Heart left ventricle (tissue), 16 donors: ENCODE data around the gene RAB22A. TPM values are rescaled to one million over a fixed set of nuclear protein-coding genes. Genes with fewer than 3 reads are reported as not detected.

Experiments used
- ATAC-seq, 4 donors: fragments of 200-7000 bp; cut with Tn5 transposase; one replicate each; pipeline ENCODE4 v1.9.1; 2020 to 2022; ENCODE audit warnings: moderate library complexity in 4 of 4, mild to moderate bottlenecking in 3 of 4, moderate number of reproducible peaks in 1 of 4
- DNase-seq, 5 donors: peaks; one replicate each; pipeline ENCODE4 v3.0.0-alpha.2; 2020
- H3K27ac ChIP-seq, 12 donors: fragments of 200-600 bp; sonication (generic) in 4 of 12; one replicate each; pipeline versions ENCODE4 v1.5.0 to v1.8.0; 2016 to 2022; ENCODE audit warnings: mild to moderate bottlenecking in 2 of 12
- H3K27me3 ChIP-seq, 9 donors: fragments of 200-600 bp; sonication (generic) in 2 of 9; one replicate each; pipeline versions ENCODE4 v1.5.1 to v1.8.0; 2016 to 2022; ENCODE audit warnings: mild to moderate bottlenecking in 3 of 9
- H3K36me3 ChIP-seq, 9 donors: fragments of 200-600 bp; sonication (generic) in 2 of 9; one replicate each; pipeline versions ENCODE4 v1.5.0 to v1.8.0; 2018 to 2022; ENCODE audit warnings: mild to moderate bottlenecking in 2 of 9
- H3K4me1 ChIP-seq, 12 donors: fragments of 200-600 bp; sonication (generic) in 4 of 12; one replicate each; pipeline versions ENCODE4 v1.5.0 to v1.8.0; 2016 to 2022; ENCODE audit warnings: mild to moderate bottlenecking in 3 of 12
- H3K4me3 ChIP-seq, 12 donors: fragments of 200-600 bp; sonication (generic) in 4 of 12; one replicate each; pipeline versions ENCODE4 v1.5.0 to v1.8.0; 2017 to 2022; ENCODE audit warnings: mild to moderate bottlenecking in 9 of 12, moderate library complexity in 4 of 12
- H3K9me3 ChIP-seq, 12 donors: fragments of 200-600 bp; sonication (generic) in 4 of 12; one replicate each; pipeline versions ENCODE4 v1.5.0 to v1.8.0; 2016 to 2022; ENCODE audit warnings: mild to moderate bottlenecking in 1 of 12
- POLR2A ChIP-seq, 2 donors: fragments of 450-650 bp; IDR thresholded peaks; one replicate each; pipeline ENCODE4 v1.6.1; 2017; ENCODE audit warnings: antibody characterized with exemption in 2 of 2, mild to moderate bottlenecking in 2 of 2, moderate library complexity in 2 of 2
- WGBS, 4 donors: extraction: QIAGEN DNeasy Blood & Tissue Kit in 2 of 4; methylation state at CpG; one replicate each; pipeline versions ENCODE4 v1.1.5 to v1.1.7; 2013 to 2018; 5-methylcytosine and 5-hydroxymethylcytosine counted together
- intact Hi-C, 10 donors: fragments of 100-400 bp; cut with DNase I; formaldehyde crosslinking; loops; one replicate each; pipeline versions ENCODE4 v1.11.1 to v1.14.2; 2022
- polyA plus RNA-seq, 2 donors: library from polyadenylated mRNA; stranded (reverse); fragments of 200-250 nt; gene quantifications; one replicate each; pipeline ENCODE4 v1.2.3, GENCODE V29; 2013
- total RNA-seq, 9 donors: library from RNA; depleted of rRNA in 2 of 9; stranded (reverse); fragments of >200 nt in 2 of 9; fragmentation: NEBNext Ultra II Directional in 3 of 9; extraction: Animal tissue kit (Norgen Biotek cat#: 25700) in 3 of 9; gene quantifications; one replicate each; pipeline versions ENCODE4 v1.1.0 to v1.2.4, GENCODE V29; 2016 to 2023
- TF ChIP-seq, protein P1 (sequence below), 12 donors: fragments of 200-600 bp; sonication (generic) in 4 of 12; IDR thresholded peaks; one replicate each; pipeline versions ENCODE4 v1.5.0 to v1.8.0; 2018 to 2022; ENCODE audit warnings: antibody characterized with exemption in 12 of 12, mild to moderate bottlenecking in 5 of 12
- donor health status: ischemic (EF 13 %, LVEDD 7.1; RV severe dilation, severe dysfunction).
- donor health status: healthy with polysubstance abuse.
- donor health status: DM: no; HTN: yes; CAD: no.
- donor health status: DM: no; HTN: no; CAD: no.
- donor health status: ischemic (EF 25% LVEDD 6.9; RV normal size, moderate dysfunction).
- donor health status: ischemic (EF 25% LVEDD 5.7; RV mildly dilated, moderate dysfunction).
- donor health status: healthy.
- donor health status: DM: yes; HTN: yes; CAD: no.
- donor health status: ischemic (EF 35%, LVEDD 5.7; RV mildly dilated, moderate dysfunction).
- donor health status: nonischemic (EF 11% LVEDD 7.7; RV severe dilation, severe dysfunction).
- donor health status: DM: yes; HTN: yes; CAD: no.
- donor health status: PGD.
- donor health status: ischemic (EF 29% LVEDD 5.4; RV normal size, mild dysfunction).
- donor health status: nonischemic (EF 23%, LVEDD 6.1; RV moderate dilation, normal function).

The RAB22A gene
- total and polyA plus RNA-seq, 11 donors, result 3.0 to 9.7 (median 6.4) TPM

DNA sequence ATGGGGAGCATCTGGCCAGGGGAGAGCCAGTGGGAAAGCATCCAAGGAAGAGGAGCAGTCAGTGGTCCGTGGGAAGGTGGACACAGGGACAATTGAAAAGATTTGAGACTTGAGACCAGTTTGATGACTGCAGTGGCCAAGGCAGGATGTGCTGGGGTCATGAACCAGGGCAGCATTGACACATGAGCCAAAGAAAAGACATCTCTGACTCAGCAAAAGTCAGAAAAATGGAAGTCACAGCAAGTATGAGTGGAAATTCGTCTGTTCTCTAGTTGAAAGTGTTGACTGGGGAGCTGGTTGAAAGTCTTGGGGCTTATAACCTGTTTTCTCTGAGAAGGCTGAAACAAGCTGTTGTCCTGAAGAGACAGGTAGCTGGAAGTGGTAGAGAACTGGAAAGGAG is 31.3 kb downstream of the RAB22A start:
- H3K27ac ChIP-seq, result no peak overlapping the region
- no peaks in the 10 kb centered on the region for H3K27me3 ChIP-seq
- no peak overlapping the region for H3K4me3 ChIP-seq
- 67 to 80% (median 71%) methylated on average over 2 of the region's 2 CpGs for WGBS, 4 donors
- no peak for DNase-seq
- peaks cover 0 to 19% (median 0%) of the 10 kb centered on the region in 12 donors for H3K4me1 ChIP-seq
- H3K36me3 ChIP-seq, result peaks cover 0 to 26% (median 18%) of the 10 kb centered on the region in 9 donors
- H3K9me3 ChIP-seq, result no peaks in the 10 kb centered on the region
- TF ChIP-seq, protein P1, sequence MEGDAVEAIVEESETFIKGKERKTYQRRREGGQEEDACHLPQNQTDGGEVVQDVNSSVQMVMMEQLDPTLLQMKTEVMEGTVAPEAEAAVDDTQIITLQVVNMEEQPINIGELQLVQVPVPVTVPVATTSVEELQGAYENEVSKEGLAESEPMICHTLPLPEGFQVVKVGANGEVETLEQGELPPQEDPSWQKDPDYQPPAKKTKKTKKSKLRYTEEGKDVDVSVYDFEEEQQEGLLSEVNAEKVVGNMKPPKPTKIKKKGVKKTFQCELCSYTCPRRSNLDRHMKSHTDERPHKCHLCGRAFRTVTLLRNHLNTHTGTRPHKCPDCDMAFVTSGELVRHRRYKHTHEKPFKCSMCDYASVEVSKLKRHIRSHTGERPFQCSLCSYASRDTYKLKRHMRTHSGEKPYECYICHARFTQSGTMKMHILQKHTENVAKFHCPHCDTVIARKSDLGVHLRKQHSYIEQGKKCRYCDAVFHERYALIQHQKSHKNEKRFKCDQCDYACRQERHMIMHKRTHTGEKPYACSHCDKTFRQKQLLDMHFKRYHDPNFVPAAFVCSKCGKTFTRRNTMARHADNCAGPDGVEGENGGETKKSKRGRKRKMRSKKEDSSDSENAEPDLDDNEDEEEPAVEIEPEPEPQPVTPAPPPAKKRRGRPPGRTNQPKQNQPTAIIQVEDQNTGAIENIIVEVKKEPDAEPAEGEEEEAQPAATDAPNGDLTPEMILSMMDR (IDR thresholded peaks at IDR 0.05), result no peak
- no peak for TF ChIP-seq POLR2A (IDR thresholded peaks at IDR 0.05)
- ATAC-seq, result no peak
- intact Hi-C loops, result no loop called here

- intact Hi-C loops, result no loop called here
- ATAC-seq, result no peak
- WGBS, 4 donors, result 92 to 98% (median 96%) methylated on average over 3 of the region's 3 CpGs
- TF ChIP-seq, protein P1 (IDR thresholded peaks at IDR 0.05), result no peak
- TF ChIP-seq POLR2A (IDR thresholded peaks at IDR 0.05), result no peak
- no peaks in the 10 kb centered on the region for H3K9me3 ChIP-seq
- H3K27ac ChIP-seq, result no peak overlapping the region
- peaks cover 0 to 19% (median 0%) of the 10 kb centered on the region in 12 donors for H3K4me1 ChIP-seq
- peaks cover 0 to 39% (median 25%) of the 10 kb centered on the region in 9 donors for H3K36me3 ChIP-seq
- no peaks in the 10 kb centered on the region for H3K27me3 ChIP-seq
- DNase-seq, result no peak
- no peak overlapping the region for H3K4me3 ChIP-seq
Measured at GRCh38 chr20:58342104-58342945, 32.8 kb downstream of the RAB22A start.

GRCh38 chr20:58344741-58345140 is 35.2 kb downstream of the RAB22A start:
- Histone ChIP-seq H3K4me1 (peaks cover 0 to 19% (median 0%) of the 10 kb centered on the region in 12 donors), H3K27ac (no peak overlapping the region), H3K36me3 (peaks cover 0 to 51% (median 28%) of the 10 kb centered on the region in 9 donors), H3K4me3 (no peak overlapping the region), H3K27me3 (no peaks in the 10 kb centered on the region), H3K9me3 (no peaks in the 10 kb centered on the region)
- WGBS, 4 donors, result 87 to 95% (median 92%) methylated on average over 4 of the region's 4 CpGs
- intact Hi-C loops, result no loop called here
- DNase-seq, result no peak
- TF ChIP-seq, protein P1 (IDR thresholded peaks at IDR 0.05), result no peak
- no peak for TF ChIP-seq POLR2A (IDR thresholded peaks at IDR 0.05)
- no peak for ATAC-seq

GRCh38 chr20:58349570-58349969 is 40.1 kb downstream of the RAB22A start:
- DNase-seq (no peak), ATAC-seq (no peak)
- no peak overlapping the region for H3K27ac ChIP-seq
- TF ChIP-seq POLR2A (IDR thresholded peaks at IDR 0.05), result no peak
- TF ChIP-seq, protein P1 (IDR thresholded peaks at IDR 0.05), result no peak
- 84 to 96% (median 95%) methylated on average over 3 of the region's 3 CpGs for WGBS, 4 donors
- no peak overlapping the region for H3K4me3 ChIP-seq
- H3K27me3 ChIP-seq, result no peaks in the 10 kb centered on the region
- H3K36me3 ChIP-seq, result peaks cover 0 to 57% (median 35%) of the 10 kb centered on the region in 9 donors
- no peaks in the 10 kb centered on the region for H3K9me3 ChIP-seq
- intact Hi-C loops, result no loop called here
- H3K4me1 ChIP-seq, result peaks cover 0 to 5% (median 0%) of the 10 kb centered on the region in 12 donors
